Activated CD8-positive, alpha-beta memory T cell treated with anti-CD3 and anti-CD28 coated beads for 36 hours (primary cell): Measurements from ENCODE around the gene SERPINA12. TPM values are rescaled to one million over a fixed set of nuclear protein-coding genes. Genes with fewer than 3 reads are reported as not detected.
"Not testable (repeated sequence)": the region's sequence is repeated elsewhere in the genome, so short reads cannot be mapped to it uniquely, and the experiment has no call there.

Experiments
- CTCF ChIA-PET: fragments of 350-600 bp; sonication (Branson Sonifier 250); formaldehyde crosslinking; loops from one replicate; lab custom pipeline; 2021; ENCODE audit warnings: antibody characterized with exemption; lab: Charles Lee
- POLR2A ChIA-PET: fragments of 350-600 bp; sonication (Branson Sonifier 250); formaldehyde crosslinking; loops from one replicate; lab custom pipeline; 2021; ENCODE audit warnings: antibody characterized with exemption; lab: Charles Lee
- total RNA-seq, 2 experiments: library from RNA; stranded (reverse); gene quantifications; one replicate each; pipeline ENCODE4 v1.2.3, GENCODE V29; 2021

The SERPINA12 gene
- total RNA-seq, 2 experiments from 2014 or later, result not detected

DNA sequence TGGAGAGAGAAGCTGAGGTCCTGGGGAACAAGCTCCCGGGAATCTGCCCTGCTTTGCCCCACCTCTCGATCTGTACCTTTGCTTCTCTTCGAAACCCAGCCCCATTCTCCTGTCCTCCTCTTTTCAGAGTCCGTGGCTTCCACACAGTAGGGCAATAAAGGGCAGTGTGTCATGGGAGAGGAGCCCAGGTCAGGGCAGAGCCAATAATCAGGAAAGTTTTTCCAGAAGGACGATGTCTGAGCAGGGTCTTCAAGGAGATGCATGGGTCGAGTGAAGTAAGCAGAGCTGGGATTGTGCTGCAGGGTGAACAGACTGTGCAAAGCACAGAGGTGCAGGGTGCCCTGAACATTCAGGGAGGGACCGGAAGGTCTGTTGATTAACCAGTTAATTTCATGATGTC lies 29.9 kb upstream of the SERPINA12 start:
- CTCF ChIA-PET, result no interaction called here
- POLR2A ChIA-PET, result no interaction called here

DNA sequence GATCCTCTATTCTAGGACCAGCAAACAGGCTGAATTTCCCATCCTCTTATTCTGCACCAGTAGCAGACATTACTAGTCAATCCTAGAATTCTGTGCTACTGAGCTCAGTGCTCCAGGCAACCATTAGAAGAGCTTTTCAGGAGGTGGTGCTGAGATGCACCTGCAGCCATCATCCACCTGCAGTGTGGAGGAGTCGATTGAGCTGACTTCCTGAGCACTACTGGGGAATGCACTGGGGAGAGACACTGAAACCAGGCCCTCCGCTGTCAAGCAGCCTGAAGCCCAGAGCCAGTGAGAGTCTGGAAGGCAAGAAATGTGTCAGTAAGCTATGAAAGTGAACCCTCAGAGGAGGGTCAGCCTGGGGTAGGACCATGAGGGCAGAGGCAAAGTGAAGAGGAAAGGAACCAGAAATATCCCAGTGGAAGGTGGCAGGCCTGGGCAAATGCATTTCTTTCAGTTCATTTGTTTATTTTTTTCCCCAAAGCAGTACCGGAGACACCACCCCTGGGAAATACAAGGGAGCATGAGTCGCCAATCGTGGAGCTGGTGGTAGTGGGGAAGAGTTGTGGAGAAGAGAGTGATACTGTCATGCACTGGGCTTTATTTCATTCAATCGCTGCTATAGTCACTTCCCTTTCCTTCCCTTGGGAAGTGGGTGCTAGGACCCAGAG lies 28.9 kb upstream of the SERPINA12 start:
- CTCF ChIA-PET, result no interaction called here

DNA sequence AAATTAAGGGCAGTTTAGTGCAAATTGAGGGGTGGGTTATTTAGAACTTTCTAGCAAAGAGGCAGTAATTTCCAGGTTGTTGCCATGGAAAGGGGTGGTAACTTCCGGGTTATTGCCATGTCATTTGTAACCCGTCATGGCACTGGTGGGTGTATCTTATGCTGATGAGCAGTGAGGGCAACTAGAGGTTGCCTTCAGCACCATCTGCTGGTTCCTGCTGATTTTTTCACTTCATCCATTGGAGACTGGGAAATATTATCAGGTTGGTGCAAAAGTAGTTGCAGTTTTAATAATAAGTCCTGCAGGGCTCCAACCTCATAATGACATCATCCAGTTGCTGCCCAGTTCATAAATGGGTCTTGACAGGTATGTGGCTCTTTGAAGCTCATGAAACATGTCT lies 27.6 kb upstream of the SERPINA12 start:
- ChIA-PET CTCF (no interaction called here), POLR2A (no interaction called here)

More for the DNA sequence above, 28.9 kb upstream of the SERPINA12 start:
- POLR2A ChIA-PET, result no interaction called here

DNA sequence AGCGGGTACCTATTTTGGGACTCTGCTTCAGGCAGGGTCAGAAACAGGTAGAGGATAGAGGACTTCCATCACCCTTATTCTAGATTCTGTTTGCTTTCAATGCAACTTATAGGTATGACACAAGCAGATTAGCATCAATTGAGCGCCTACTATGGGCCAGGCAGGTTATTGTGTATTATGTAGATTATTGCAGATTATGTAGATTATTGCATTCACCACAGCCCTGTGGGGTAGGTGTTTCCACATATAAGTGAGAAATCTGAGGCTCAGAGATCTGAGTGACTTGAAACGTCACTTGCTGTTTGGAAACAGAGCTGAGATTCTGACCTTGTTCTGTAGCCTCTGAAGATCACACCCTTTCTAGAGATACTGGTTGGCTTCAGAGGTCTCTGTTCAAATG lies 26.2 kb upstream of the SERPINA12 start:
- CTCF ChIA-PET, result no interaction called here
- POLR2A ChIA-PET, result no interaction called here

DNA sequence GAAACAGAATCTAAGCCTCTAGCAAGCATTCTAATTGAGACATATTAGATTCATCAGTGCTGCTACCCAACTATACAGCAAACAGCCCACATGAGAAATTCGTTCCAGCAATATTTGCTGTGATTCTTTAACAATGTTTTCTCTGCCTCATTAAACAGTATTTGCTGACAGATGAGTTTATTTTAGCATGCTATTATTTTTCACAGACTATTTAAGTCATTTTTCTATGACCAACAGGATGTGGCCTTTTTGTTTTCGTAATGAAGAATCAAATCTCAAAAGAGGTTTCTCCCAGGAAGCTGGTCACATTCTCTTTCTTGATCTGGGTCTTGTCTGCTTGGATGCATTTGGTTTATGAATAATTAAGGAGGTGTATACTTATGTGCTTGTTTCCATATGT lies 23.2 kb upstream of the SERPINA12 start:
- POLR2A ChIA-PET, result no interaction called here
- CTCF ChIA-PET, result interaction anchor here (1.6 kb wide), 1 partner anchor 17 kb away, joined by 4 read pairs; no protein-coding TSS in a partner anchor

DNA sequence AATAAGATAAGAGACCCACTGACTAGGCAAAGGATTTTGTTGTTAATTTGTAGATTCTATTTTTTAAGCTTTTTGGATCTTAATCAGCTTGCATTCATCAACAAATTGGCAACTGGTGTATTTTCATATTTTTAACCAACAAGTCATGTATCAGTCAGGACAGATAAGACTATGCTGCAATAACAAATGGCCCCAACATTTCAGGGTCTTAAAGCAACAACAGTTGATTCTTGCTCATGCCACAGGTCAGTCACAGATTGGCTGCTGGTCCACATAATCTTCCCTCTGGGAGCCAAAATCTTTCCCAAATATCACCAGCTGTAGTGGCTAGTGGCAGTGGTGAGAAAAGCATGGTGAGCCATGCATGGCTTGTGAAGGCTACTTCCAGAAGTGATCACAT lies 21.9 kb upstream of the SERPINA12 start:
- CTCF ChIA-PET, result no interaction called here
- POLR2A ChIA-PET, result no interaction called here

DNA sequence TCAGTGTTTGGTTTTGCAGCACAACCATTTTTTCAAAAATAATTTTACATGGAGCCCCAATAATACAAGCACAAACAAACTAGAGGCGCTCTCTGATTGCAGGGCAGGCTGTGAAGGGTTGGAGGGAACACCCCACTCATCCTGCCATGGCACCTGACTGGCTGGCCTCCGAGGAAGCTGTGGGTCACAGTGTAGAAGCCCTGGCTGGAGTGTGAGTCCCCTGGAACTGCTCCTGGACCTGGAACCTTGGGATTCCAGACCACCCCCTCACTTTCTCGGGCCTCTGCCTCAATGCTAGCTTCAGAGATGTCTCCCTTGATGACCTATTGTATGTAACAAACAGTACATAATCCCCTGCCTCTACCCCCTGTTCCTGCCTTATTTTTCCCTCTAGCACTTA lies 14.8 kb upstream of the SERPINA12 start:
- ChIA-PET CTCF (no interaction called here), POLR2A (no interaction called here)

DNA sequence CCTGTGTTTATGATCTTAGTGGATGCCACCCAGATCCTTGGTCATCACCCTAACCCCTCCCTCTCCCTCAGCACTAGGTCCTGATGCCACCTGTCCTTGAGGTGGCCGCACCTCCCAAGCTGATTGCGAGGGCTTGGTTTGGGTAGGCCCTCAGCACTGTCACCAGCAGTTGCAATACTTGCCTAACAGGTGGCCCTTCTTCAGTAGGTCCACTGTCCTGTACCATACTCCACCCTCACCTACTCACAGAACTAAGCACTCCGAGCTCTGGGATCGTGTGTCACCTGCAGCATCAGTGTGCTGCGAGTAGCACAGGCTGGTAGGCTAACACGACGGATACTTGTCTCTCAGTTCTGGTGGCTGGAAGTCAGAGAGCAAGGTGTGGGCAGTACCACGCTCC lies 14.0 kb upstream of the SERPINA12 start:
- CTCF ChIA-PET, result no interaction called here
- POLR2A ChIA-PET, result no interaction called here

DNA sequence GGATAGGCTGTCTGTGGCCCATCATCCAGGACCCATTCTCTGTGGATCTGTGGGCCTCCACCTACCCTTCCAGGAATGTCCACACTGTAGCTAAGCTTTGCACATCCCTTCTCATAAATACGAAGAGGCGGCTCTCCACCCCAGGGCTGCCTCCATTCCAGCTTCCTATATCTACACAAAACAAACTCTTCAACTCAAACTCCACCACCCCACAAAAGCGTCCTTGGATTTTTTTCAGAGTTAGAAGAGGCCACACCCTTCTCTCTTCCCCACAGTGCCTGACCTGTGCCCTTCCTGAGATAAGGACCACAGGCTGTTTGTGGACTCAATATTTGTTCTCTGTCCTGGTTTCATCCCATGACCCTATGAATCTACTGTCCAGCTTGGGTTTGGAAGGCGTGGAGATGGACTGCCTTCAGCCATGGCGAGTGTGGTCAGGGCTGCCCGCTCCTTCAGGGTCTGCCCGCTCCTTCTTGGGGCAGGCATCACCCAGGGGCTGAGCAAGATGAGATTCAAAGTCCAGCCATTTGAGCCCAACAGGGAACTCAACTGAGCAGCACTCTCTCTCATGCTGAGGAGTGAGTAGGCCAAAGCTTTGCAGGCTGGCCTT lies 13.0 kb upstream of the SERPINA12 start:
- ChIA-PET POLR2A (no interaction called here), CTCF (no interaction called here)

DNA sequence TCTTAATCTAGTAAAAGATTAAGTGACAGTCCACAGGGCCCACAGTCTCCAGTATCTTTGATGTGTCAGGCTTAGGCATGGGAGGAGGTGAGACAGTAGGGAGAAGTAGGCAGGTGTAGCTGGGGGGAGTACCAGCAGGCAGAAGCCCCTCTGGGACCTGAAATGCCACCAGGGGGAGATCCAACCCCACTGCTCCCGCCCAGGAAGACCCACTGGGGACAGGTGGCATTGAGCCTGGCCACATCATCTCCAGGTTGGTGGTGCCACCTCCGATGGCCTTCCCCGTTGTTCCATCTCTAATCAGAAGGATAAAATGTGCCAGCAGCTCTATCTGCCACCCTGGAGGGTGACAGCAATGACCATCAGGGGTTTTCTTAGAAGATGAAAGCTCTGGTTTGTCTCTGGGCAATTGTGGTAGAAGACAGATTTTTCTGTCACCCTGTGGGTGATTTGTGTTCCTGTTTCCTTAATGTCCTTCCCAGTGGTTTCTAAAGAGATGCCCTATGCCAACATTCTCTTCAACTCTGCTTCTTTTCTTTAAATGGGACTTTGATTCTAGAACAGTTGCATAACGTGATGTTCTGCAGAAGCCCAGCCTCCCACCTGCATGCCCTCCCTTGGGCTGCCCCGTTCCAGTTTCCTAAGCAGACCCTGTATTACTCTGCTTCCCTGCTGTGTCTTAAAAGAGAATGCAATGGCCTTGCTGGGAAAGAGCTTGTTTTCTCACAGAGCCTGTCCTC lies 12.3 kb upstream of the SERPINA12 start:
- ChIA-PET CTCF (no interaction called here), POLR2A (no interaction called here)

DNA sequence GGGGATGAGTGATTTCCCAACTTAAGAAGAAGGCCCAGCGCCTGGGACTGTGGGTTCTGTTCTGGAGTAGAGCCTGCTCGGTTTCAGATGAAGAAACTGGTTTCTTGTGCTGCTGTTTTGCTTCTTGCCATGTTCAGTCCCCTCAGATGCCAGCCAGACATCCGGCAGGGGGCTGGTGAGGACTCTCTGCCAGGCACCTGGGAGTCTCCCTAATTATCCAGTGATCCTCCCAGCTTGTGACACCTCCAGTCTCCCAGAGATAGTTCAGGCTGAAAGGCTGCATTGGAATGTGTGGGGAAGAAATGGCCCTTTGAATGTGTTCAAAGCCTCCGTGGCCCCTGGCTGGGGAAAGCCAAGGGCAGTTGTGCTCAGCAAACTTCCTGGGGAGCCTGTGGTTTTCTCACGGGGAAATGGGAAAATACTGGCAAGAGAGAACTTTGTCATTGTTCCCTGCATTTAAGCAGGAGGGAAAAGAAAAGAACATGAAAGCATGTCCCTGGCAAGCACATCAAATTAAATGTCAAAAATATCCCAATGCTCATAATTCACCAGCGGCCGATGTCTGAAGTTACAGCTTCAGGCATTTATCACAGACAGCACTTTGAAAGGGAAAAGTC lies 8.5 kb upstream of the SERPINA12 start:
- POLR2A ChIA-PET, result no interaction called here

DNA sequence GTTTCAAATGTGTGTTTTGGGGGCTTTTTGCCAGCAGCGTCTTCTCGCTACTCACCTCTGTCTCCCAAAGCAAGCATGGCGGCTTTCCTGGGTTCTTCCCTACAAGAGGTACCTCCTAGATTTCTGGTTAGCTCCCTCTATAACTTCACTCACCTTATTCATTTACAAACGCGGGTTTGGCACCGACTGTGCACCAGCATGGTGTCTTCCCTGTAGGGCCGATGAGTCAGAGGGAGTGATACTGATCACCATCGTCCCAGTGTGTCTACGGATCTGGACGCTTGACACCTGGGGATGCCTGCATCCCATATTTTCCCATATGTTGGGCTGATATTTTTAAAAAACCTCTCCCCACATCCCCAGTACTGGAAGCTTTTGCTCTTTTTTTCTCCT lies 8.0 kb upstream of the SERPINA12 start:
- ChIA-PET POLR2A (no interaction called here), CTCF (no interaction called here)

More for the DNA sequence above, 8.5 kb upstream of the SERPINA12 start:
- CTCF ChIA-PET, result no interaction called here

DNA sequence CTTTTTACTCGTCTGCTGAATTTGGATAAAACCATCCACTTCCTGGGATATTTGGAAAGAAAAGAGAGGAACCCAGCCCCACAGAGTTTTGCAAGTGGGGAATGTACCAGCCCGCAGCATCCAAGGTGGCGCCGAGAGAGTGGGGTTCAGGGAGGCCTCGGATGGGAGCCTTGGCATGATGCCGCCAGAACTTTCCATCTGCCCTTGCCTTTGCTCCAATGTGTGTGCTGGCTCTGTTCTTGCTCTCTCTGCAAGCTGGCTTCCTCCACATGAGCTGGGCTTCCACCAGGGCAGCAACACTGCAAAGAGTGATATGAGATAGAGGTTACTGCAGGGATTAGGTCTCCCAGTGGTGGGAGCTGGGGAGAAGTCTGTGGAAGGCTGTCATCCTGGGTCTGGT lies 6.6 kb upstream of the SERPINA12 start:
- ChIA-PET POLR2A (no interaction called here), CTCF (no interaction called here)

DNA sequence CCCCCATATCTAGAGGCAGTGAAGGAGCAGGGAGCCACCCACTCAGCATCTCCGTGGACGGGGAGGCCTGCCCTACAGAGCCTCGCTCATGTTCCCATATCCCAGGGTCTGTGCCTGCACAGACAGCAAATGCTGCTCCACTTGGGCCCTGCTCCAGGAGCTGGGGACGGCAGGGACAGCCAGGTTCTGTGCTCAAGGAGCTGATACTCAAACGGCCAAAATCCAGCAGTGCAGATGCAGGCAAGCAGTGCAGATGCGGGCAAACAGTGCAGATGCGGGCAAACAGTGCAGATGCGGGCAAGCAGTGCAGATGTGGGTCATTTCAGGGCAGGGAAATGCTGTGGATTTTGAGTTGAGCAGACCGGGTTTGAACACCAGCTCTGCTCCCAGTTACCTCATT lies 6.2 kb upstream of the SERPINA12 start:
- POLR2A ChIA-PET, result no interaction called here
- CTCF ChIA-PET, result no interaction called here

DNA sequence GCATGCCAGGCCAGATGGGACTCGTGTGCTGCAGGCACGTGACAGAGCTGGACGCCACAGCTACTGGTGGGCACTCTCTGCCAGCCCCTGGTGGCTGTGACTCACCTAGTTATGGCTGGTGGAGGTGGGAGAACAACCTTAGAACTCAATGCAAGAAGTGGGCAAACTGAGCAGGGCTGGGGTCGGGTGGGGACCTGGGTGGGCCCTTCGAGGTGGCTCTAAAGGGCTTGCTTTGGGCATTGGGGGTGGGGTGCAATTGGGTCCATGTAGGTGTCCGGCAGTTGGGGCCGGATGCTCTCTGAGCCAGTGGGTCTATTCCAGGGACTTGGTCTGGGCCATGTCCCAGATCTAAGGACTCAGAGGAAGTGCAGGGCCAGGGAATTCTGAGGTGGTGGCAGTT lies 5.1 kb upstream of the SERPINA12 start:
- CTCF ChIA-PET, result no interaction called here
- POLR2A ChIA-PET, result no interaction called here

DNA sequence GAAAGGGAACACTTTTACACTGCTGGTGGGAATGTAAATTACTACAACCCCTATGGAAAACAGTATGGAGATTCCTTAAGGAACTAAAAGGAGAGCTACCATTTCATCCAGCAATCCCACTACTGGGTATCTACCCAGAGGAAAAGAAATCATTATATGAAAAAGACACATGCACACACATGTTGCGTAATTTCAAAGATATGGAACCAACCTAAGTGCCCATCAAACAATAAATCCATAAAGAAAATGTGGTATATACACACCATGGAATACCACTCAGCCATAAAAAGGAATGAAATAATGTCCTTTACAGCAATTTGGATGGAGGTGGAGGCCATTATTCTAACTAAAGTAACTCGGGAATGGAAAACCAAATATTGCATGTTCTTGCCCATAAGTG lies 1.2 kb upstream of the SERPINA12 start:
- POLR2A ChIA-PET, CTCF ChIA-PET: not testable (repeated sequence)

DNA sequence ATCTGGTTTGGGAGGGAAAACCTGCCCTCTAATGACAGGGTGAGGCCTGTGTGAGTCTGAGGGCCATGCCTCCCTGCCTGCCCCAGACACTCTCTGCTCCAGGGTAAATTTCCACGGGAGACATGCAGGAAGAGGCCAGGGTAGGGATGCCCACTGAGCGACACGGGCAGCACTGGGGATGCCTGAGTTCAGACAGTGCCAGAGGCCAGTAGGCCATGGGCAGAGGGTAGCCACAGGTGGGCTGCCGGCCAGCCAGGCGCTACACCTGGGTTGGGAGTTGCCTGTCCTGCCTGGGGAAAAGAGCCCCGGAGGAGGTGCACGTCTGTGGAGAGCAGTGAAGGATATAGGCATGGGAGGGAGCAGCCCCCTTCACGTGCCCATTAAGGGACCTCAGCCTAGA lies 3.6 kb downstream of the SERPINA12 start:
- CTCF ChIA-PET, result no interaction called here
- POLR2A ChIA-PET, result no interaction called here

DNA sequence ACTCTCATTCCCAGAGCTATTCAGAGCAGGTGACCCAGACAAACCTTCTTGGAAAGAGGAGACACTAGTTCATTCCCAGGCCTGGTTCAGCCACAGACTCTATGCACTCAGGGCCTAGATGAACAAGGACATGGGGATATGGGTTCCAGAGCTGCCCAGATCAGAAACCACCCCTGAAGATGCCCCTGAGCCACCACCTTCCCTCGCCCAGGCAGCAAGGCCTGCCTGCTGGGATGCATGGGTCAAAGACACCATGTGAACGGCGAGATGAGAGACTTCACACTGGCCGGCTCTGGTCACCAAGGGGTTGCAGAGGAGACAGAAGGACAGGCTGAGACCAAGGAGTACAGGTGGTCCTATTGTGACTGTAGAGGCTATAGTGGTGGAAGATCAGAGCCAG lies 4.1 kb downstream of the SERPINA12 start:
- POLR2A ChIA-PET, result no interaction called here
- CTCF ChIA-PET, result no interaction called here

DNA sequence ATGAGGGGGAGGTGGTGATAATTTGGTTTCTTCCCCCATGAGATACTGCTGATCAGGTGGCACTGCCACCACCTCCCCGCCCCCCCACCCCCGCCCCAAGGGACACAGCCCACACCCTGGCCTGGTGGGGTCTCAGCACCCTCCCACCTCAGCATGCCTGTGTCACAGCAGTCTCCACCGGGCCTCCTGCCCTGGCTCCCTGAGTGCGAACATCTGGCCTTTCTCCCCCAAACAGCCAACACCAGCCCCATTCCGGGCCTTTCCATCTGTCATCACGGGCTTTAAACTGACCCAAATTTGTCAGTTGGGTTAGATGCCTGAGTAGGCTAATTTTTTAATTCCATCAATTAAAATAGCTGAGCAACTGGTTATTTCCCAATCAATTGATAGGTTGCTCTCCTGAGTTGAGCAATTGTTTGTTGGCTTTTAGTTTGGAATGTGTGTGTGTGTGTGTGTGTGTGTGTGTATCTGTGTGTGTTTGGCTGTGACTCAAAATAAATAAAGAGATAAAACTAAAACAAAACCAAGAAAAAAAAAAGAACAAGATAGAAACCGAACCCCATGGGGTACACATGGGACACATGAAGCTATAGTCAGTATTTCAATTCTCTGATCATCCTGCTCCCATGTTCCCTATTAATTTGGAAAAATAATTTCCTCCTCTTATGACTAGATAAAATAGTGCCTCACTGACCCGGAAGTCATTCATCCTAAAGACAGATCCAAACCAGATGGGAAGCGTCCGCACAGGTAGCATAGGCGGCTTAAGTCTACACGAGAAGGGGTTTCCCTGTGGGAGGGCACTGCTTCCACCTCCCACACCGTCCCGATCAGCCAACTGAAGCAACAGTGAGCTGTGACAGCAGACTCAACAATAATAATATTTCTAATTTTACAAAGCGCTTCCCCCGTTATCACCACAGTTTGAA lies 7.4 kb downstream of the SERPINA12 start:
- ChIA-PET CTCF (no interaction called here), POLR2A (no interaction called here)

DNA sequence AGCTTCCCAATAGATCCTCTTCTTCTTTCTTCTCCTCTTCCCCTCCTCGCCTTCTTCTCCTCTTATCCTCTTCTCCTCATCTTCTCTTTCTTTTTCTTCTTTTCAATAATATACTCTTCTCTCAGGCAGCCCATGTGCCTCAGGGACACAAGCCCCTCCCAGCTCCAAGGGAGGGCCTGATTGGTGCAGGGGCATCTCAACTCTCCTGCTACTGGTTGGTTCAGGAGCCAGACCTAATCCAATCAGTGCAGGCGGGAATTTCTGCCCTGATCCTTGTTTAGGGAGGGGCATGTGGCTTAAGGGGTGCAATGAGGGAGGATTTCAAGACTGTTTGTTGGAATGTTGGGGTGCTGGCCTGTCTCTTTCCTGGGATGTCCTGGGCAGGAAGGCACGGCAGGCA lies 9.0 kb downstream of the SERPINA12 start:
- POLR2A ChIA-PET, result no interaction called here
- CTCF ChIA-PET, result no interaction called here
